GM19468 (cell line): ENCODE results near the gene PPP1R9A.
"Not testable (repeated sequence)": the region's sequence is repeated elsewhere in the genome, so short reads cannot be mapped to it uniquely, and the experiment has no call there.

Experiments used
- ATAC-seq: cut with Tn5 transposase; IDR thresholded peaks from one replicate; pipeline ENCODE4 v1.9.1; 2021; ENCODE audit warnings: mild to moderate bottlenecking, moderate library complexity, moderate number of reproducible peaks; ENCODE audit not compliant: unreplicated experiment; ENCODE audit errors: extremely low read depth

PPP1R9A gene

GRCh38 chr7:94971051-94971867, 63.9 kb downstream of the PPP1R9A start:
- ATAC-seq: no peak

GRCh38 chr7:94972296-94972695, 64.9 kb downstream of the PPP1R9A start:
- no peak for ATAC-seq

GRCh38 chr7:94973844-94974243, 66.5 kb downstream of the PPP1R9A start:
- ATAC-seq: no peak

DNA sequence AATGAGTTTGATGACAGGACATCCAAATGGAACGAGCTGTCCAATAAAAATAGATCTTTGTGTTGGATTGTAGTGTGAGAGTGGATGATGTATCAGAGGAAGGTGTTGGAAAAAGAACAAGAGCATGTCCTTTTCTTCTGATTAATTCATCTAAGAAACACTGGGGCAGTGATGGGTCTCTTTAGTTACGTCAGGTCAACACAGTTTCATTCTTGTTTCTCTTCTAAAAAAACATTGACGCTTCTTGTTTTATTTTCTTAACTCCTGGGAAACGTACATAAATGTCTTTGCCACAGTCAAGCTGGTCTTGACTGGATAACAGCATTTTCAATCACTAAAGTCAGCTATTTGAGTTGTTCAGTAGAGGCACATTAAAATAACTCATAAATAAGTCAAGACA, 67.0 kb downstream of the PPP1R9A start:
- no peak for ATAC-seq

DNA sequence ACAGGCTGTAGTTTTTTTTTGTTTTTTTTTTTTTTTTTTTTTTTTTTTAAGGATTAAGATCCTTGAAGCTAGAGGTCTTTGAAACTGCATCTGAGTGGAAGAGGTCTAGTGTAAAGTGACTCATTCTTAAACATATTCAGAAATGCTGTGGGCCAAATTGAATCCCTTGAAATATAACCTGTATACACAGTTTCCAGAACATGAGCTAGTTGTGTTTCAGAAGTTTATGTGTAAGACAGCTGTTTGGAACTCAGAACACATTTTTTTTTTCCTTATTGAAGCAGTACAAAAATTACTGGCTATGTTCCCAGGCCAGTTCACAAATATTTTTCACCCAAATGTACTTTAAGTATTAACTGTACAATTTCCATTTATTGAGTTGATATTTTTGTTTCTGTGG, 67.9 kb downstream of the PPP1R9A start:
- no peak for ATAC-seq

DNA sequence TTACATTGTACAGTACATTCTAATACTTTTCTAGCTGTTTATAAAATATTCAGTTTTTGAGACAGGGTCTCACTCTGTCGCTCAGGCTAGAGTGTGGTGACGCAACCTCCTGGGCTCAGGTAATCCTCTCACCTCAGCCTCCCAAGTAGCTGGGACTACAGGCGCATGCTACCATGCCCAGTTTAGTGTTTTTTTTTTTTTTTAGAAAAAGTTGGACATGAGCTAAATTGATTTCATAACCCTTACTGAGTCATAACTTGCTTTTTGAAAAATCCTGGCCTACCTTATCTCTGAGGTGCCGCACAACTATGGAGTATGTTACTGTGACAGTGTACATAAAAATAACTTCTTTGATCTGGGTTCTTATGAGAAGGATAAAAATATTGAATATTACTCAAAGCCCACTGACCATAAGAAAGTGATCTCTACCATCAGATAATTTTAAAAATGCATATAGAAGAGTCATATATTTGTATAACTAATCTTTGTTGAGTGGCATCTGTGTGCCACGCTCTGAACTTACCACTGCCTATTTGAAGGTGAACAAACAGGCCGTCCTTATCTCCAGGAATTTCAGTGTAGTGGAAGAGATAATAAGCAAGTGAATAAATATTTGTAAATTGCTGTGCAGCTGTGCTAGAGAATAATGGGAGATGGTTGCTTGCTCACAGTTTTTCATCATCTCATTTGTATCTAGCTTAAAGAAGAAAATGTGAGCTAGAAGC, 73.2 kb downstream of the PPP1R9A start:
- no peak for ATAC-seq

DNA sequence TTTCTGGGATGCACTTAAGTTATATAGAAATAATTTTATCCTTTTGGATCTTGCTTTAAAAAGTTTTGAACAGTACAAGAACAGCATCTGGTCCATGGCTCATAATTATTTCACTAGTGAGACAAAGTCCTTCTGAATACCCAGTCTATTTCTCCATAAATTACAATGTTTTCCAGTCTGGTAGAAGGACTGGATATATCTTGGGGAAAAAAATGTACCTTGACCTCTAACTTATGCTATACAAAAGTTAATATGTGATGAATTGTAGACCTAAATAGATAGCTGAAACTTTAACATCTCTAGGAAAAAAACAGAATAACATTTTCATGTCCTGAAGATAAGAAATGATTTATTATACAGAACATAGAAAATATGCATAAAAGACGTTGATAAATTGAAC, 88.5 kb downstream of the PPP1R9A start:
- no peak for ATAC-seq

DNA sequence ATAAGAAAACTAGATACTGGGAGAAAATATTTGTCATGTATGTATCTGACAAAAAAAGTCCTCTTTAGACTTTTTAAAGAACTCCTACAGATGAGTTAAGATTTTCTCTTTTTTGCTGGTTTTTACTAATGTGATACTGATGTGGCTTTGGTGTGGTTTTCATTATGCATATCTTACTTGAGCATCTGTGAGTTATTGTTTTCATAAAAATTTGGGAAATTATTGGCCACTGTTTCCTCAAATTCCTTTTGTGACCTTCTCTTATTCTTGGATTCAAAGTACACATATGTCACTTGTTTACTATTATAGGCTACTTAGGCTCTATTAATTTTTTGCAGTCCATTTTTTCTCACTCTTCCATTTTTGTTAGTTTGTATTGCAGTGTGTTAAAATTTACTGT, 89.0 kb downstream of the PPP1R9A start:
- no peak for ATAC-seq

DNA sequence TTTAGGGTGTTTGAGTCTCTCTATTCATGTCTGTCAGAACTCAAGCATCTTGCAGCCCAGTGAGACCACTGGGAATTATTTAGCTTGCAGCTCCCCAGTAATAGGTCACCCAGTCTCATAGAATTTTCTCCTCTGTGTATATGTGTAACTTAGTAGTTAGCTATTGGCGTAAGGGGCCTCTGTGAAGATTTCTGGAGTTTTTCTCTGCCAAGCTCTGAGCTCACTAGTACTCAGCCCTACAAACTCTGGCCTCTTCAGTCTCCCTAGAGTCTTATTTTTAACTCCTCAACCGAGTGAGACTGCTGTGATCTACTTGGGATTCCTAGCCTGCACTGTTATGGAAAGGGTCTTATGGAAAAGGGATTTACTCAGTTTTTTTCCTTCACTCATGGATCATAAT, 90.2 kb downstream of the PPP1R9A start:
- ATAC-seq: no peak

DNA sequence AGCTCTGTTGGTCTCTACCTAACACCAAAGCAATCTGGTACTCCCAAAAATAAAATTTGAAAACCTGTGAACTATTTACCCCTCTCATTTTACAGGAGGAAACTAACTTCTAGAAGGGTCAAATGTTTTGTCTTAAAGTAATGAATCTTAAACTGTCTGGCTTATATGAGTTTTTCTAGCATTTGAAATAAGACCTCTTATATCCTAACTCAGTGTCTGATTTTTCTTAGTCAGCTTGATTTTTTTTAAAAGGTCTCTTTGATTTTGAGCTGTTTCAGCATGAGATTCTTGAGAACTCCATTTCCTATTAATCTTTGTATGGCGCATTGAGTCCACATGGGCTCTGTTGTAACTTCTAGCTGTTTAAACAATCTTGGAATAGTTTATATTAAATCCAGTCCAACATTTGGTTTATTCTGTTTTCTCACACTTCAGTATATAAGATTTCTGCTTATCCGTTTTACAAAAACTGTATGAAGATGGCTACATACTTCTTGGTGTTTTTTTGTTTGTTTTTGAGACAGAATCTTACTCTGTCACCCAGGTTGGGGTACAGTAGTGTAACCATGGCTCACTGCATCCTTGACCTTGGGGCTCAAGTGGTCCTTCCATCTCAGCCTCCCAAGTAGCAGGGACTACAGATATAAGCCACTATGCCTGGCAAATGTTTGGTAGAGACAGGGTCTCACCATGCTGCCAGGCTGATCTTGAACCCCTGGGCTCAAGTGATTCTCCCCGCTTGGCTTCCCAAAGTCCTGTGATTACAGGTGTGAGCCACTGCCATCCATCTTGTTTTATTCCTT, 91.1 kb downstream of the PPP1R9A start:
- no peak for ATAC-seq

DNA sequence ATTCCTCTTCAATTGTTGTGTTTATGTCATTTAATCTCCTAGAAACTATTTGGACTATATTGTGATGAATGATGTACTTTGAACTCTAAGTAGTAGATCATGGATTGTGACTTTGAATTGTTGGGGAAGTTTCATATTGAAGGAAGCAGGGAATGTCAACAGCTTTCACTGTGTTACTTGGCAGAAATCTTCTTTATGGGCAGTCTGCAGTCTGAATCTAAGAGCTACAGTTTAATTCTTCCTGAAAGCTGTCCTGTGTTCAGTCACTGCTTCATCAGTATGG, 91.6 kb downstream of the PPP1R9A start:
- no peak for ATAC-seq

DNA sequence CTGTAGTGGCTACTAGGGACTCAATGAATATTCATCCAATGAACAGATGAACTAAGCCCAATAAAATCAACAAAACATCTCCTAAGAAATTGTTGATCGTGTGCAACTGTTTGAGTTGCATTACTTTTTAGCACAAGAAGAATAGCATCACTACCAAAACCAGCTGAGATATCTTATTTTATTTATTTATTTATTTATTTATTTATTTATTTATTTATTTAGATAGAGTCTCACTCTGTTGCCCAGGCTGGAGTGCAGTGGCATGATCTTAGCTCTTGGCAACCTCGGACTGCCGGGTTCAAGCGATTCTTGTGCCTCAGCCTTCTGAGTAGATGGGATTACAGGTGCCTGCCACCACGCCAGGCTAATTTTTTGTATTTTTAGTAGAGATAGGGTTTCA, 92.2 kb downstream of the PPP1R9A start:
- ATAC-seq: not testable (repeated sequence)

DNA sequence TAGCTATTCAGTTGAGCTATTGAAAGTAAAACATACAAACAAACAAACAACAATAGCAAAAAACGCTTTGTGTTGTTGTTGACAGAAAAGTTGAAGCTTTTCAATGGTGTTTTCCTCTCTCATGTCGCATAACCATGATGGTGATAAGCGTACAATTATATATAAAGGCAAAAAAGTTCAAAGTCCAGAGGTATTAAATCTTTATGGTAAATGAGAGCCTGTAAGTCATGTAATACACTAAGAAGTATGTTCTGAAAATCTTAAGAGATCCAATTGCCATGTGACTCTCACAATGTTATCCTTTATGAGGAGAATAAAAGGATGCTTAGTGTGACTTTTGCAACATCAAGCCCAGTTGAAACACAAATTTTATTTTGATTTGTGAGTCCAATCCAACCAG, 93.9 kb downstream of the PPP1R9A start:
- no peak for ATAC-seq

DNA sequence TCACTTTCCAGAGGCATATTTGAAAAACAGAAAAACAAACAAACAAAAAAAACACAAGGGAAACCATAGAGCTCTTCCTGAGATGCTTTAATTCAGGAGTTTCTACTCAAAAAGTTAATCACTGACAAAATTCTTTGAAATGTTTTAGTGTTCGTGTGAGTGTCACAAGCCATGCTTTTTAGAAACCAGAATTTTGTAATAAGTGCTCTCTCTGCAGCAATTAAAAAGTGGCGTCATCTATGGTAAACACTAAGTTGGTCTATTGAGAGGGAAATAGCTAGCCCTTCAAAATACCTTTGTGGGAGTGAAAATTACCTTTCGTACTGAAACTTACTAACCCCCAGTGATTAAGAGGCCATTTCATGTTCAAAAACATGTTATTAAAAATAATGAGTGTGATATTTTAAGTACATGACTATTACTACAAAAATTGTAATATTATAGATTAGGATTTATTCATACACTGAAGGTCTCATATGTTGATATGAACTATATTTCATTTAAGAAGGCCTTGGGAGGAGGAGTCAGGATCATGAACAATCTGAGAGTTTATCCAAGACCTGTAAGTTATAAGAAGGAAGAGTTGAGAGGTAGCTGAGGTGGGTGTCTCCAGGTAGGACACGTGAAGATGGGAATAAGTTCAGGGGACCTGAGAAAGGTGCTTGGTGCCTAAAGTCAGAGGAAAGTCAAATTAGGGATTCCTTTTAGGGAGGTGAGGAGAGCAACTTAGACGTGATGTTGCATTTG, 94.6 kb downstream of the PPP1R9A start:
- ATAC-seq: no peak

DNA sequence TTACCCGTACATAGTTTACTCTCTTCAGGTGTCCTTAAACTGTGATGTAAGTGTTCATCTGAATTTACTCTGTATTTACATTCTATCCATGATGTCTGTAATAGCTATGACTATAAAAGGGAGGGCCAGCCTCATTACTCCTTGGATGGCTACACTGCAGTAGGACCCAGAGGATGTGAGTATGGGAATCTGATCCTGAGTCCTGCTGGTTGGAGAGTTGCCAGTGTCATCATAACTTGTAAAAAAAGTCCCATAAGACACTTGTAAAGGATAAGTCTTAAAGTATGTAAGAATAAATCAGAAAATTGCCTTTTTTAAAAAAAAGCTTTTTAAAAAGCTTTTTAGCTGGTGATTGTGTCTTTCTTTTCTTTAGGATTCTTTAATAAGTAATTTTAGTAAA, 95.4 kb downstream of the PPP1R9A start:
- no peak for ATAC-seq

GRCh38 chr7:95004618-95005247, 97.3 kb downstream of the PPP1R9A start:
- ATAC-seq: no peak

GRCh38 chr7:95006010-95006409, 98.6 kb downstream of the PPP1R9A start:
- ATAC-seq: no peak

GRCh38 chr7:95008773-95009172, 101.4 kb downstream of the PPP1R9A start:
- not testable (repeated sequence) for ATAC-seq

GRCh38 chr7:95011146-95011928, 103.9 kb downstream of the PPP1R9A start:
- ATAC-seq: no peak
